Epithelial cell of proximal tubule (primary cell): ENCODE results near the gene EXOC7. TPM values are rescaled to one million over a fixed set of nuclear protein-coding genes. Genes with fewer than 3 reads are reported as not detected.

Source experiments
- DNase-seq: peaks from one replicate; pipeline ENCODE4 v3.0.0-alpha.2; 2011; ENCODE audit warnings: low read depth
- H3K4me3 ChIP-seq: 2 replicates; pipeline ENCODE4 v1.5.1; 2011; ENCODE audit warnings: low read depth, mild to moderate bottlenecking, low read length
- total RNA-seq: library from RNA; depleted of rRNA; stranded (reverse); fragments of >200 nt; gene quantifications from 2 replicates; pipeline ENCODE4 v1.2.3, GENCODE V29; 2015
- TF ChIP-seq, protein P1 (sequence below): conservative IDR thresholded peaks from 2 replicates; pipeline ENCODE4 v1.5.1; 2012; ENCODE audit warnings: low read depth, mild to moderate bottlenecking, low read length

The EXOC7 gene
- total RNA-seq, 1 donor from 2014 or later, result 39.6 TPM

DNA sequence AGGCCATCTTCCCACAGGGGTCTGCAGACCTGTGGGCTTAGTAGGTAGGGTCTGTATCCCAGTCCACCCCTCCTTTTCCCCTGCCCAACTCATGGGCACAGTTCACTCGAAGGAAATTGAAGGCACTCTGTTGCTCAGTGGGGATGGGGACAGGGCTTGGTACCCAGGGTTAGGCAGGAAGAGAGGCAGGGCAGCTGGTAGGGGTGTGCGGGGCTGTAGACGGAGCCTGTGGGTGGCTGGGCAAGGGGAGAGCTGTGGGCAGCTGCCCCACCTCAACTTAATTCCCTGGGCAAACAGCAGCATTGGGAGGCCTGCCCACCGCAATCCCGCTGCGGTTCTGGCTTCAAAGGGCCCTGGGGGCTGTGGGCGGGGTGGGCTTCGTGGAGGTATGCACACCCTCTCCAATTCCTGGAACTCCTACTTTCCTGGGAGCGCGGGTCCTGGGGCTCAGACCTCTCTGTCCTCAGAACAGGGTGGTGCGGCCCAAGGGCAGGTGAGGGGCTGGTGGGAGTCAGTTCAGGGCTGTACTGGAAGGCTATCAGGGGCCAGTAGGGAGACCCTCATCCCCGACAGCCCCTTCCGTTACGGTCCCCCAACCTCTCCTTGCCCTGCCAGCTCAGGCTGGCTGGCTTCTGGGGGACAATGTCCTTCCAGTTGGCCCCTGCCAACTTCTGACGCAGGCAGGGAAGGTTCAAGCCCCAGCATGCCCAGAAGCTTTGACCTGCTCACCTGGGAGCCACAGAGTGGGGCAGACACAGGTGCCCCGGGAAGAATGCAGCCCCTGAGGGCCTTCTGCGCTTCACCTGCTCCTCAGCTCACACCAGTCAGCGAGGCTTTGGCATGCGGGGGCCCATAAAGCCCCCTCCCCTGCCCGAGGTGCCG lies 28.3 kb upstream of the EXOC7 start:
- DNase-seq, result no peak
- TF ChIP-seq, protein P1, sequence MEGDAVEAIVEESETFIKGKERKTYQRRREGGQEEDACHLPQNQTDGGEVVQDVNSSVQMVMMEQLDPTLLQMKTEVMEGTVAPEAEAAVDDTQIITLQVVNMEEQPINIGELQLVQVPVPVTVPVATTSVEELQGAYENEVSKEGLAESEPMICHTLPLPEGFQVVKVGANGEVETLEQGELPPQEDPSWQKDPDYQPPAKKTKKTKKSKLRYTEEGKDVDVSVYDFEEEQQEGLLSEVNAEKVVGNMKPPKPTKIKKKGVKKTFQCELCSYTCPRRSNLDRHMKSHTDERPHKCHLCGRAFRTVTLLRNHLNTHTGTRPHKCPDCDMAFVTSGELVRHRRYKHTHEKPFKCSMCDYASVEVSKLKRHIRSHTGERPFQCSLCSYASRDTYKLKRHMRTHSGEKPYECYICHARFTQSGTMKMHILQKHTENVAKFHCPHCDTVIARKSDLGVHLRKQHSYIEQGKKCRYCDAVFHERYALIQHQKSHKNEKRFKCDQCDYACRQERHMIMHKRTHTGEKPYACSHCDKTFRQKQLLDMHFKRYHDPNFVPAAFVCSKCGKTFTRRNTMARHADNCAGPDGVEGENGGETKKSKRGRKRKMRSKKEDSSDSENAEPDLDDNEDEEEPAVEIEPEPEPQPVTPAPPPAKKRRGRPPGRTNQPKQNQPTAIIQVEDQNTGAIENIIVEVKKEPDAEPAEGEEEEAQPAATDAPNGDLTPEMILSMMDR, result no peak
- H3K4me3 ChIP-seq, result no peak overlapping the region

DNA sequence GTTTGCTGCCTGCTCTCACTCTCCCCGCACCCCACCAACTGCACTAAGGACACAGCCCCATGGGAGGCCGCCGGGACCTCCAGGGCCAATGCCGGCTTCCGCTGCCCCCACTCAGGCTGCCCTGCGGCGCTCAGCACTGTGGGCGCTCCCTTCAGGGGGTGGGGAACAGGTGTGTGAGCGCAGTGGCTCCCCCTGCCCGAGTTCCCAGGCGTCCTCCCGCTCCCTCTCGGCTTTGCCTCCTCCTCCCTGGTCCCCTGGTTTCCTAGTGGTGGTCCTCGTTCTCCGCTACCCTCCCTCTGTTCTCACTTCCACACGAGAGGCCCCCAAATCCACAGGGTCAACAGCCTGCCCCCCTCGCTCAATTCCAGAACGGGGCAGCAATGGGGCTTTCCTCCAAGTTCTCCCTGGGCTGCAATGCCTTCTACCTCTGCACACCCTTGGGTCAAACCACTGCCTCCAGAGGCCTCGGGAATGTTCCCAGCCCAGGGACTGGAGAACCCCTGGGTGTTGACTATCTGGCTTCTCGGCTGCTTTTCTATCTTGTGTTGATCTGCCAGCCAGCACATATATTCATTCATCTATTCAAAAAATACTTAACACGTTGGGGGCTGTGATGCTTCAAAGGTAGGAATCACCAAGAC lies 27.6 kb upstream of the EXOC7 start:
- no peak overlapping the region for H3K4me3 ChIP-seq
- TF ChIP-seq, protein P1, result no peak

DNA sequence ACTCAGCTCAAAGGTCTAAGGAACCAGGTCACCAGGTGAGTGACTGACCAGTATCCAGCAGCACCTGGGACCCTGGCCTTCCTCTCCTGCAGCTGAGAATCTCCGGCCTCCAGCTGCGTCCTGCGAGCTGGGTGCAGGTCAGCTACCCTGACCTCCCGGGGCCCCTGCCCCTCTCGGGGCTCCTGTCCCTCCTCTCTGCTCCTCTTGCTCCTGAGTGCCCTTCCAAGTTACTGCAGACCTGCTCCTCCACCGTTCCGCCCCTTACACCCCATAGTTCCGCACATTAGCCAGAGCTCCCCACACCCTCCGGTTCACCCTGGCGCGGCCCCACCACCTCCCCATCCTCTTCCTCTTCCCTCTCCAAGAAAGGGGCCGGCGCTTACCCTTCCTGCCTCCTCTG lies 26.9 kb upstream of the EXOC7 start:
- DNase-seq, result no peak
- TF ChIP-seq, protein P1, result no peak

More for the DNA sequence above, 27.6 kb upstream of the EXOC7 start:
- no peak for DNase-seq

DNA sequence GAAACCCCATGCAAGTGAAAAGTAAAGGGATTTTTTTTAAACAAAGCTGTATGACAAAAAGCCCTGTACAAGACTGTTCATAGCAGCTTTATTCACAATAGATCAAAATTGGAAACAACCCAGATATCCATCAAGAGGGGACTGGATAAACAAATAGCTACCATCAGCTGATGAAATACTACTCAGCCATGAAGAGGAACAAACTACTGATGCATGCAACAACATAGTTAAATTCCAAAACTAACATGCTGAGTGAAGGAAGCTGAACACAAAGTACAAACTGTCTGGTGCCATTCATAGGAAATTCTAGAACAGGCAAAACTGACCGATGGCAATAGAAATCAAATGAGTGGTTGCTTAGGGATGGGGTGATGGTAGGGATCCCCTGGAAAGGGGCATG lies 22.3 kb upstream of the EXOC7 start:
- no peak for DNase-seq
- TF ChIP-seq, protein P1, result no peak
- H3K4me3 ChIP-seq, result no peak overlapping the region

More for the DNA sequence above, 26.9 kb upstream of the EXOC7 start:
- H3K4me3 ChIP-seq, result no peak overlapping the region

DNA sequence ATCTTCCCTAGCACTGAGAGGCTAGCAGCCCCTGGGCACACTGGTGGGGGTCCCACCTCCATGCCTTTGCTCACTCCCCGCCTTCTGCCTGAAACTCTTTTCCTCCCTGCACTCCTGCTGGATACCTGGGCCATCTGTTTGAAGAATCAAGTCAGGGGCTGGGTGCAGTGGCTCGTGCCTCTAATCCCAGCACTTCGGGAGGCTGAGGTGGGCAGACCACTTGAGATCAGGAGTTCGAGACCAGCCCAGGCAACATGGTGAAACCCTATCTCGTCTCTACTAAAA lies 21.7 kb upstream of the EXOC7 start:
- no peak for DNase-seq
- TF ChIP-seq, protein P1, result no peak
- H3K4me3 ChIP-seq, result no peak overlapping the region

DNA sequence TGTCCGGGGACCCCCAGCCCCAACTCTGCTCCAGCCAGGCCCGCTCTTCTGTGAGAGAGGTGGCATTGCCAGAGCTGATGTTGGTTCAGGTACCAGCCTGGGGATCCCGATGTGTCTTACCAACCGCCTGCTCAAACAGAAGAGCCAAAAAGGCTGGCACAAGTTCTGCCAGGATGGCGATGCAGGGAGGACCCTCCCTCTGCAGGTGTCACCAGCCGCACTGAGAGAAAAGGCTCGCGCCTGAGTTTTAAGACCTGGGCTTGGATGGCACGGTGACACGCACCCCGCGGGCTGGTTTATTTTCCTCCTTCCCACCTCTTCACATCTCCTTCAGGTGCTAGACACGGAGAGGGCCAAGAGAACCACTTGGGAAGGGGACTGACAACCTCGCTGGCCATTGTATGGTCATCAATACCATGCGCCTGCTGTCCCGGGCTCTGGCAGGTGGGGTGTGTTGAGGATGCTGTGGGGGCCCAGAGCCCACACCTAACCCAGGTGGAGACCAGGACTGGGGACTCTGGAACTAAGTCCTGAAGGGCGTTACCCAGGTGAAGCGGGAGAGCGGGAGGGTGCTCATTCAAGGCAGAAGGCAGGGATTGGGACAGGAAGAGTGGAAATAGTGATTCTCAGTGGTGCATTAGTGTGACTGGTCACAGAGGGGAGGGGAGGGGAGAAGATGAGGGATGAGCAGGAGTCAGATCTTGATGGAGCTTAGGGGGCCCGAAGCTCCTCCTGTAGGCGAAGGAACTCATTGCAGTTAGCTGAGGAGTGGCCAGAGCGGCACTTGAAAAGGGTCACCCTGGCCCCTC lies 21.2 kb upstream of the EXOC7 start:
- H3K4me3 ChIP-seq, result no peak overlapping the region
- TF ChIP-seq, protein P1, result peak; percentile 32
- no peak for DNase-seq
